HepG2 (cell line): ENCODE measurements around the gene PEPD.

Experiments used
- ETV6 ChIP-seq: sonication (generic); formaldehyde crosslinking; conservative IDR thresholded peaks from 2 replicates; pipeline ENCODE4 v1.4.0; 2020; ENCODE audit warnings: missing genetic modification reagents
- FOXM1 ChIP-seq: sonication (generic); formaldehyde crosslinking; IDR thresholded peaks from 2 replicates; pipeline ENCODE4 v1.5.0; 2020; ENCODE audit warnings: missing genetic modification reagents
- HNF4A ChIP-seq: sonication (generic); formaldehyde crosslinking; IDR thresholded peaks from 2 replicates; pipeline ENCODE4 v1.4.0; 2020; ENCODE audit warnings: missing genetic modification reagents
- POLR2A ChIP-seq, 2 experiments: IDR thresholded peaks; 2 replicates each; pipeline ENCODE4 v1.6.1; 2011; ENCODE audit warnings: low read depth in 2 of 2, low read length in 2 of 2, mild to moderate bottlenecking in 1 of 2, moderate library complexity in 1 of 2; ENCODE audit not compliant: insufficient read depth in 1 of 2
- RBAK ChIP-seq: sonication (generic); formaldehyde crosslinking; IDR thresholded peaks from 2 replicates; pipeline ENCODE4 v1.5.1; 2020; ENCODE audit warnings: mild to moderate bottlenecking, missing genetic modification reagents
- TBP ChIP-seq: sonication (generic); formaldehyde crosslinking; IDR thresholded peaks from 2 replicates; pipeline ENCODE4 v1.5.0; 2020; ENCODE audit warnings: missing genetic modification reagents
- ZNF777 ChIP-seq: sonication (generic); formaldehyde crosslinking; IDR thresholded peaks from 2 replicates; pipeline ENCODE4 v1.4.0; 2020; ENCODE audit warnings: missing genetic modification reagents
- TF ChIP-seq, protein P1 (sequence below): sonication (generic); formaldehyde crosslinking; IDR thresholded peaks from 2 replicates; pipeline ENCODE4 v1.4.0; 2020; ENCODE audit warnings: missing genetic modification reagents
- TF ChIP-seq, protein P2 (sequence below): sonication (generic); formaldehyde crosslinking; IDR thresholded peaks from 2 replicates; pipeline ENCODE4 v1.5.0; 2020; ENCODE audit warnings: mild to moderate bottlenecking, missing genetic modification reagents, moderate library complexity
- TF ChIP-seq, protein P3 (sequence below): sonication (generic); formaldehyde crosslinking; IDR thresholded peaks from 2 replicates; pipeline ENCODE4 v1.4.0; 2020; ENCODE audit warnings: missing genetic modification reagents, mild to moderate bottlenecking, borderline replicate concordance

DNA sequence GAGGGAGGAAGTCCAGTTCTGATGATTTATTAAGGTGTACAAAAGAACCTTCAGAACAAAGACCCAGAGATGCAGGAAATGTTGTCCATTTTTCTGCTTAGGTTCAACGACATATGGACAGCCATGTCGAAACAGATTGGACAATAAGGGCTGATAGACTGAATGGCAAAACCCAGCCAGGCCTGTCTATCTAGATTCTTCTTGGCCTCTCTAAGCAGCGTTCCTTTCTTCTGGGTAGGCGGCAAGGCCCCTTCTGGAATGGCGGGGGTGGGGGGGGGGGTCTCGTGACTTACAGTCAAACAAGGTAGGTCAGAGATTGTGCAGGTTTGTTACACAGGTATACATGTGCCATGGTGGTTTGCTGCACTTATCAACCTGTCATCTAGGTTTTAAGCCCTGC, 39.7 kb upstream of the PEPD start:
- TF ChIP-seq, protein P1, sequence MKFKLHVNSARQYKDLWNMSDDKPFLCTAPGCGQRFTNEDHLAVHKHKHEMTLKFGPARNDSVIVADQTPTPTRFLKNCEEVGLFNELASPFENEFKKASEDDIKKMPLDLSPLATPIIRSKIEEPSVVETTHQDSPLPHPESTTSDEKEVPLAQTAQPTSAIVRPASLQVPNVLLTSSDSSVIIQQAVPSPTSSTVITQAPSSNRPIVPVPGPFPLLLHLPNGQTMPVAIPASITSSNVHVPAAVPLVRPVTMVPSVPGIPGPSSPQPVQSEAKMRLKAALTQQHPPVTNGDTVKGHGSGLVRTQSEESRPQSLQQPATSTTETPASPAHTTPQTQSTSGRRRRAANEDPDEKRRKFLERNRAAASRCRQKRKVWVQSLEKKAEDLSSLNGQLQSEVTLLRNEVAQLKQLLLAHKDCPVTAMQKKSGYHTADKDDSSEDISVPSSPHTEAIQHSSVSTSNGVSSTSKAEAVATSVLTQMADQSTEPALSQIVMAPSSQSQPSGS: no peak
- TF ChIP-seq RBAK (CRISPR knock-in tag): no peak
- no peak for TF ChIP-seq POLR2A (IDR thresholded peaks at IDR 0.05; ENCODE audit: insufficient read depth in 1 of 2, low read depth in 2 of 2, low read length in 2 of 2)
- TF ChIP-seq, protein P2, sequence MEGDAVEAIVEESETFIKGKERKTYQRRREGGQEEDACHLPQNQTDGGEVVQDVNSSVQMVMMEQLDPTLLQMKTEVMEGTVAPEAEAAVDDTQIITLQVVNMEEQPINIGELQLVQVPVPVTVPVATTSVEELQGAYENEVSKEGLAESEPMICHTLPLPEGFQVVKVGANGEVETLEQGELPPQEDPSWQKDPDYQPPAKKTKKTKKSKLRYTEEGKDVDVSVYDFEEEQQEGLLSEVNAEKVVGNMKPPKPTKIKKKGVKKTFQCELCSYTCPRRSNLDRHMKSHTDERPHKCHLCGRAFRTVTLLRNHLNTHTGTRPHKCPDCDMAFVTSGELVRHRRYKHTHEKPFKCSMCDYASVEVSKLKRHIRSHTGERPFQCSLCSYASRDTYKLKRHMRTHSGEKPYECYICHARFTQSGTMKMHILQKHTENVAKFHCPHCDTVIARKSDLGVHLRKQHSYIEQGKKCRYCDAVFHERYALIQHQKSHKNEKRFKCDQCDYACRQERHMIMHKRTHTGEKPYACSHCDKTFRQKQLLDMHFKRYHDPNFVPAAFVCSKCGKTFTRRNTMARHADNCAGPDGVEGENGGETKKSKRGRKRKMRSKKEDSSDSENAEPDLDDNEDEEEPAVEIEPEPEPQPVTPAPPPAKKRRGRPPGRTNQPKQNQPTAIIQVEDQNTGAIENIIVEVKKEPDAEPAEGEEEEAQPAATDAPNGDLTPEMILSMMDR (CRISPR knock-in tag): no peak
- no peak for TF ChIP-seq HNF4A (CRISPR knock-in tag)
- TF ChIP-seq ETV6 (CRISPR knock-in tag): no peak
- TF ChIP-seq TBP (CRISPR knock-in tag): no peak
- TF ChIP-seq, protein P3, sequence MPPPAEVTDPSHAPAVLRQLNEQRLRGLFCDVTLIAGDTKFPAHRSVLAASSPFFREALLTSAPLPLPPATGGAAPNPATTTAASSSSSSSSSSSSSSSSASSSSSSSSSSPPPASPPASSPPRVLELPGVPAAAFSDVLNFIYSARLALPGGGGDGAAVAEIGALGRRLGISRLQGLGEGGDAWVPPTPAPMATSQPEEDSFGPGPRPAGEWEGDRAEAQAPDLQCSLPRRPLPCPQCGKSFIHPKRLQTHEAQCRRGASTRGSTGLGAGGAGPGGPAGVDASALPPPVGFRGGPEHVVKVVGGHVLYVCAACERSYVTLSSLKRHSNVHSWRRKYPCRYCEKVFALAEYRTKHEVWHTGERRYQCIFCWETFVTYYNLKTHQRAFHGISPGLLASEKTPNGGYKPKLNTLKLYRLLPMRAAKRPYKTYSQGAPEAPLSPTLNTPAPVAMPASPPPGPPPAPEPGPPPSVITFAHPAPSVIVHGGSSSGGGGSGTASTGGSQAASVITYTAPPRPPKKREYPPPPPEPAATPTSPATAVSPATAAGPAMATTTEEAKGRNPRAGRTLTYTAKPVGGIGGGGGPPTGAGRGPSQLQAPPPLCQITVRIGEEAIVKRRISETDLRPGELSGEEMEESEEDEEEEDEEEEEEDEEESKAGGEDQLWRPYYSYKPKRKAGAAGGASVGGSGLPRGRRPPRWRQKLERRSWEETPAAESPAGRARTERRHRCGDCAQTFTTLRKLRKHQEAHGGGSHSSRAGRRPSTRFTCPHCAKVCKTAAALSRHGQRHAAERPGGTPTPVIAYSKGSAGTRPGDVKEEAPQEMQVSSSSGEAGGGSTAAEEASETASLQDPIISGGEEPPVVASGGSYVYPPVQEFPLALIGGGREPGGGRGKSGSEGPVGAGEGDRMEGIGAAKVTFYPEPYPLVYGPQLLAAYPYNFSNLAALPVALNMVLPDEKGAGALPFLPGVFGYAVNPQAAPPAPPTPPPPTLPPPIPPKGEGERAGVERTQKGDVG (CRISPR knock-in tag): no peak
- TF ChIP-seq ZNF777 (CRISPR knock-in tag): no peak
- TF ChIP-seq FOXM1 (CRISPR knock-in tag): no peak
